Omental fat pad (tissue), 4 donors: ENCODE results near the gene PTOV1. TPM values are rescaled to one million over a fixed set of nuclear protein-coding genes. Genes with fewer than 3 reads are reported as not detected.
A peak's percentile ranks its signal among the peaks of the same experiment; 100 is the strongest.

Experiments used
- ATAC-seq: fragments of 150-250 bp; one replicate; pipeline ENCODE4 v1.9.1; 2016; ENCODE audit warnings: mild to moderate bottlenecking, moderate library complexity; ENCODE audit not compliant: low FRiP score
- DNase-seq: peaks from one replicate; pipeline ENCODE4 v3.0.0-alpha.2; 2019; ENCODE audit warnings: low spot score
- CTCF ChIP-seq, 3 donors: fragments of 450-650 bp; IDR thresholded peaks; one replicate each; pipeline ENCODE4 v1.5.1; 2016 to 2017; ENCODE audit warnings: antibody characterized with exemption in 3 of 3, mild to moderate bottlenecking in 3 of 3, moderate library complexity in 2 of 3
- total RNA-seq, 4 donors: library from RNA; depleted of rRNA; stranded (reverse); fragments of >200 nt; gene quantifications; one replicate each; pipeline ENCODE4 v1.1.0, GENCODE V29; 2016

PTOV1 gene
- total RNA-seq, 4 donors from 2014 or later: 37.3 to 64.8 (median 58.1) TPM

- ATAC-seq: peak; percentile 66
- peak; percentile 91 for DNase-seq
- TF ChIP-seq CTCF (IDR thresholded peaks at IDR 0.05): no peak
Observed at GRCh38 chr19:49876422-49877019, 25.6 kb downstream of the PTOV1 start.

DNA sequence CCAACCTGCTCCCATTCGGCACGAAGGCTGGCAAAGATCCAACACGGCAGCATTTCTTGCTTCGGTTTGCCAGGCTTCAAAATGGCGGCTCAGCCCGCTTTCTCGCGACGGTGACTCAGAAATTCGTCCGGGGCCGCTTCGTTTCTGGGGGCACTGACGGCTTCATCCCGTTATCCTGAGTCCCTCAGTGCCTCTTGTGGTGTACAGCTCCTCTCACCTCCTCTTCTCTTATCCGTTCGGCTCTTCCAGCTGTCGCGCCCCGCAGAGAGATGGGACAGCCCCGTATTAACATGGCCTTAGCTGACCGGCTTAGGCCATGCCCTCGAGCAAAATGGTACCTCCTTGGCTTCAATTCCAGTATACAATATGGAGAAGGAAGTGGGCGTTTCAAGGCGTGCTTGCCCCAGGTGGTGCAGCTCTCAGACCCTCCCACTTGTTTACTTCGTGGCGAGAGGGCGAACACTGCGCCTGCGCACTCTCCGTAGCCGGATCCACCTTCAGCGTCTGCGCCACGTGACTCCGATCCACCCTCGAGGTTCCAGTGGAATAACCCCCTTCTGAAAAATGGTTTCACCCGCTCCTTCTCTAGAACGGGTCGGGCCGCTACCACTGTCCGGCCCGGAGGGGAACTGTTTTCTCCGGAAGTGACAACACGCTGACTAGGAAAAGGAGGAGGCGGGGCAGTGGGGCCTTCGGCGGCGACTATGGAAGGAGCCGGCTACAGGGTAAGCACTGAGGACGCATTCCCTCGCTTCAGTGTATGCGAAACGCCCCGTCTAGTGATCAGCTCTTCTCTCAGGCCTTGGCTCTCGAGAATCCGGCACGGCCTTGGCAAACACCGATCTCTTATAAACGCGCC is 26.3 kb downstream of the PTOV1 start, which contains the start of the genes AKT1S1 and TBC1D17:
Gene AKT1S1 (minus strand): TSS at position 336 of the 859 bp plus-strand sequence. CDS start 4,060 bp downstream, outside the sequence.
Gene TBC1D17 (plus strand): TSS at position 683 of the 859 bp plus-strand sequence. CDS start 22 bp downstream, at position 705.
- DNase-seq (peak; percentile 96), ATAC-seq (peak; percentile 87)
- no peak for TF ChIP-seq CTCF (IDR thresholded peaks at IDR 0.05)

GRCh38 chr19:49877879-49878743 is 27.2 kb downstream of the PTOV1 start:
- ATAC-seq: peak; percentile 77
- no peak for TF ChIP-seq CTCF (IDR thresholded peaks at IDR 0.05)

DNA sequence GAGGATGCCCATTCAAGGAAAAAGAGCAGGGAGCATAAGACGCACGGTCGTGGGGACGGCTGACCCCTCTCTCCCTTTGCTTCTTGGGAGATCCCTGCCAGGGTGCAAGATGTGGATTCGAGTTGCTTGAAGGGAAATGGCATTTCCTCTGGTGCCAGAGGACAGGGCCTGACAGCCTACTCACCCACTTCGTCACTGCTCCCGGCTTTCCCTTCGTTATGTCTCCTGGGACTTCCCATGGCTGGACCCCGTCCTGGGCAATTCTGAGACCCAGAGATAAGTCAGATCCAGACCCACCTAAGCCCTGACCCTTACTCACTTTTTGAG is 27.7 kb downstream of the PTOV1 start:
- no peak for TF ChIP-seq CTCF (IDR thresholded peaks at IDR 0.05)
- no peak for DNase-seq
- ATAC-seq: no peak

More at GRCh38 chr19:49877879-49878743, 27.2 kb downstream of the PTOV1 start:
- DNase-seq: peak; percentile 95

GRCh38 chr19:49879243-49879963 is 28.4 kb downstream of the PTOV1 start:
- DNase-seq: no peak
- ATAC-seq: no peak
- TF ChIP-seq CTCF (IDR thresholded peaks at IDR 0.05): no peak

- DNase-seq: no peak
- no peak for TF ChIP-seq CTCF (IDR thresholded peaks at IDR 0.05)
- ATAC-seq: no peak
Observed at GRCh38 chr19:49880162-49880869, 29.4 kb downstream of the PTOV1 start.
